ENCODE results near the gene ZSCAN2. TPM values are rescaled to one million over a fixed set of nuclear protein-coding genes. Genes with fewer than 3 reads are reported as not detected.

ZSCAN2 gene
- total RNA-seq, 1 donor from 2014 or later, result 16.2 TPM

GRCh38 chr15:84668221-84668982, 67.6 kb downstream of the ZSCAN2 start:
- H3K9ac ChIP-seq (ENCODE audit: low read length), result peak overlapping the region; percentile 21
- no peaks in the 10 kb centered on the region for H3K9me3 Mint-ChIP-seq (ENCODE audit: unreplicated experiment)
- H3K36me3 Mint-ChIP-seq (ENCODE audit: low read depth, unreplicated experiment), result peaks cover 22% of the 10 kb centered on the region
- no peaks in the 10 kb centered on the region for H3K79me2 ChIP-seq (ENCODE audit: insufficient read depth, low read length)
- H4K20me1 ChIP-seq (ENCODE audit: insufficient read depth, low read length), result peaks cover 13% of the 10 kb centered on the region
- no peak for TF ChIP-seq EZH2 (IDR thresholded peaks at IDR 0.05; ENCODE audit: insufficient read depth, low read length)
- no peak for TF ChIP-seq CTCF (IDR thresholded peaks at IDR 0.05; ENCODE audit: insufficient read depth, low read depth, low read length)
- no peaks in the 10 kb centered on the region for H3K9me3 ChIP-seq (ENCODE audit: insufficient read depth, low read depth, low read length)
- no peak overlapping the region for H2AFZ ChIP-seq (ENCODE audit: low read depth, low read length)
- H3K27me3 Mint-ChIP-seq (ENCODE audit: low read depth, unreplicated experiment), result no peaks in the 10 kb centered on the region
- H3K4me1 ChIP-seq (ENCODE audit: insufficient read depth, low read length), result peaks cover 18% of the 10 kb centered on the region
- no peak overlapping the region for H3K4me3 ChIP-seq (ENCODE audit: insufficient read depth, low read depth, low read length)
- H3K36me3 ChIP-seq (ENCODE audit: insufficient read depth, low read length), result peaks cover 42% of the 10 kb centered on the region
- no peak overlapping the region for H3K27ac ChIP-seq (ENCODE audit: low read depth, low read length)
- peaks cover 17% of the 10 kb centered on the region for H3K4me1 Mint-ChIP-seq (ENCODE audit: low read depth, unreplicated experiment)
- FAIRE-seq (no peak), DNase-seq (ENCODE audit: low read depth) (no peak)
- H3K4me2 ChIP-seq (ENCODE audit: low read length), result no peak overlapping the region
- no peak overlapping the region for H3K4me3 Mint-ChIP-seq (ENCODE audit: unreplicated experiment)
- no peaks in the 10 kb centered on the region for H3K27me3 ChIP-seq (ENCODE audit: insufficient read depth, low read length)
- H3K27ac Mint-ChIP-seq (ENCODE audit: unreplicated experiment), result no peak overlapping the region

- Histone ChIP-seq H3K27ac (ENCODE audit: low read depth, low read length) (no peak overlapping the region), H2AFZ (ENCODE audit: low read depth, low read length) (no peak overlapping the region), H3K9me3 (ENCODE audit: insufficient read depth, low read depth, low read length) (no peaks in the 10 kb centered on the region), H3K4me3 (ENCODE audit: insufficient read depth, low read depth, low read length) (no peak overlapping the region), H3K36me3 (ENCODE audit: insufficient read depth, low read length) (peaks cover 44% of the 10 kb centered on the region), H4K20me1 (ENCODE audit: insufficient read depth, low read length) (peaks cover 13% of the 10 kb centered on the region), H3K79me2 (ENCODE audit: insufficient read depth, low read length) (no peaks in the 10 kb centered on the region), H3K4me2 (ENCODE audit: low read length) (no peak overlapping the region), H3K27me3 (ENCODE audit: insufficient read depth, low read length) (no peaks in the 10 kb centered on the region), H3K4me1 (ENCODE audit: insufficient read depth, low read length) (peaks cover 18% of the 10 kb centered on the region), H3K9ac (ENCODE audit: low read length) (no peak overlapping the region)
- peaks cover 25% of the 10 kb centered on the region for H3K36me3 Mint-ChIP-seq (ENCODE audit: low read depth, unreplicated experiment)
- DNase-seq (ENCODE audit: low read depth) (peak; percentile 53), FAIRE-seq (no peak)
- no peak overlapping the region for H3K27ac Mint-ChIP-seq (ENCODE audit: unreplicated experiment)
- no peak overlapping the region for H3K4me3 Mint-ChIP-seq (ENCODE audit: unreplicated experiment)
- H3K27me3 Mint-ChIP-seq (ENCODE audit: low read depth, unreplicated experiment), result no peaks in the 10 kb centered on the region
- H3K4me1 Mint-ChIP-seq (ENCODE audit: low read depth, unreplicated experiment), result peaks cover 17% of the 10 kb centered on the region
- no peak for TF ChIP-seq EZH2 (IDR thresholded peaks at IDR 0.05; ENCODE audit: insufficient read depth, low read length)
- TF ChIP-seq CTCF (IDR thresholded peaks at IDR 0.05; ENCODE audit: insufficient read depth, low read depth, low read length), result no peak
- H3K9me3 Mint-ChIP-seq (ENCODE audit: unreplicated experiment), result no peaks in the 10 kb centered on the region
These were observed 68.9 kb downstream of the ZSCAN2 start for GRCh38 chr15:84669726-84670125.

- Mint-ChIP-seq H3K4me1 (ENCODE audit: low read depth, unreplicated experiment) (peaks cover 17% of the 10 kb centered on the region), H3K4me3 (ENCODE audit: unreplicated experiment) (peak overlapping the region; percentile 37), H3K27ac (ENCODE audit: unreplicated experiment) (peak overlapping the region; percentile 11), H3K9me3 (ENCODE audit: unreplicated experiment) (no peaks in the 10 kb centered on the region), H3K36me3 (ENCODE audit: low read depth, unreplicated experiment) (peaks cover 19% of the 10 kb centered on the region), H3K27me3 (ENCODE audit: low read depth, unreplicated experiment) (no peaks in the 10 kb centered on the region)
- H3K9ac ChIP-seq (ENCODE audit: low read length), result no peak overlapping the region
- peak overlapping the region; percentile 7 for H3K27ac ChIP-seq (ENCODE audit: low read depth, low read length)
- H3K4me2 ChIP-seq (ENCODE audit: low read length), result peak overlapping the region; percentile 7
- no peaks in the 10 kb centered on the region for H3K27me3 ChIP-seq (ENCODE audit: insufficient read depth, low read length)
- H3K4me3 ChIP-seq (ENCODE audit: insufficient read depth, low read depth, low read length), result no peak overlapping the region
- H3K4me1 ChIP-seq (ENCODE audit: insufficient read depth, low read length), result peaks cover 18% of the 10 kb centered on the region
- H4K20me1 ChIP-seq (ENCODE audit: insufficient read depth, low read length), result peaks cover 13% of the 10 kb centered on the region
- TF ChIP-seq CTCF (IDR thresholded peaks at IDR 0.05; ENCODE audit: insufficient read depth, low read depth, low read length) (no peak), EZH2 (IDR thresholded peaks at IDR 0.05; ENCODE audit: insufficient read depth, low read length) (no peak)
- peaks cover 43% of the 10 kb centered on the region for H3K36me3 ChIP-seq (ENCODE audit: insufficient read depth, low read length)
- H3K79me2 ChIP-seq (ENCODE audit: insufficient read depth, low read length), result no peaks in the 10 kb centered on the region
- DNase-seq (ENCODE audit: low read depth), result peak; percentile 86
- no peaks in the 10 kb centered on the region for H3K9me3 ChIP-seq (ENCODE audit: insufficient read depth, low read depth, low read length)
- peak; percentile 9 for FAIRE-seq
- no peak overlapping the region for H2AFZ ChIP-seq (ENCODE audit: low read depth, low read length)
These were observed 70.4 kb downstream of the ZSCAN2 start for GRCh38 chr15:84671211-84671610.

Measured in astrocyte (in vitro differentiated cells and primary cell).